Measurements from ENCODE around the gene BEND2.

GRCh38 chrX:18220786-18221185 is at the start of gene BEND2:
- TF ChIP-seq BRCA1 (CRISPR knock-in tag; IDR thresholded peaks at IDR 0.05) (no peak), ZBTB1 (CRISPR knock-in tag; IDR thresholded peaks at IDR 0.05; ENCODE audit: borderline replicate concordance) (no peak), ZBTB8A (CRISPR knock-in tag; IDR thresholded peaks at IDR 0.05; ENCODE audit: borderline replicate concordance, low read depth) (no peak), REPIN1 (CRISPR knock-in tag; IDR thresholded peaks at IDR 0.05; ENCODE audit: borderline replicate concordance, low read depth) (no peak), NFIC (IDR thresholded peaks at IDR 0.05; ENCODE audit: low read length) (no peak), POLR2AphosphoS2 (IDR thresholded peaks at IDR 0.05; ENCODE audit: low read depth, low read length) (no peak), EZH2 (conservative IDR thresholded peaks at IDR 0.05; ENCODE audit: low read depth, low read length) (no peak), RAD21 (CRISPR knock-in tag; IDR thresholded peaks at IDR 0.05) (no peak), HOXD1 (CRISPR knock-in tag; IDR thresholded peaks at IDR 0.05) (no peak), ATM (IDR thresholded peaks at IDR 0.05; ENCODE audit: borderline replicate concordance) (no peak), ZNF296 (CRISPR knock-in tag; conservative IDR thresholded peaks at IDR 0.05) (no peak)
